GM13977 (cell line): Measurements from ENCODE around the gene TMEM74B.

Experiments
- DNase-seq: peaks from one replicate; pipeline ENCODE4 v3.0.0; 2012; ENCODE audit warnings: low spot score
- in situ Hi-C: fragments of 300-500 bp; cut with MboI; formaldehyde crosslinking; loops from one replicate; pipeline ENCODE4 v1.12.0; 2022; ENCODE audit warnings: low sequenced_read_pairs, low pct_unique_long_range_greater_than_20kb, mixed read lengths, inconsistent platforms; ENCODE audit not compliant: unreplicated experiment
- TF ChIP-seq, protein P1 (sequence below): IDR thresholded peaks from 2 replicates; pipeline ENCODE4 v1.5.1; 2012; ENCODE audit warnings: mild to moderate bottlenecking, control low read depth; ENCODE audit not compliant: insufficient read depth; ENCODE audit errors: extremely low read depth, missing control alignments

Gene TMEM74B

GRCh38 chr20:1203630-1204029 lies 18.8 kb upstream of the TMEM74B start:
- TF ChIP-seq, protein P1, sequence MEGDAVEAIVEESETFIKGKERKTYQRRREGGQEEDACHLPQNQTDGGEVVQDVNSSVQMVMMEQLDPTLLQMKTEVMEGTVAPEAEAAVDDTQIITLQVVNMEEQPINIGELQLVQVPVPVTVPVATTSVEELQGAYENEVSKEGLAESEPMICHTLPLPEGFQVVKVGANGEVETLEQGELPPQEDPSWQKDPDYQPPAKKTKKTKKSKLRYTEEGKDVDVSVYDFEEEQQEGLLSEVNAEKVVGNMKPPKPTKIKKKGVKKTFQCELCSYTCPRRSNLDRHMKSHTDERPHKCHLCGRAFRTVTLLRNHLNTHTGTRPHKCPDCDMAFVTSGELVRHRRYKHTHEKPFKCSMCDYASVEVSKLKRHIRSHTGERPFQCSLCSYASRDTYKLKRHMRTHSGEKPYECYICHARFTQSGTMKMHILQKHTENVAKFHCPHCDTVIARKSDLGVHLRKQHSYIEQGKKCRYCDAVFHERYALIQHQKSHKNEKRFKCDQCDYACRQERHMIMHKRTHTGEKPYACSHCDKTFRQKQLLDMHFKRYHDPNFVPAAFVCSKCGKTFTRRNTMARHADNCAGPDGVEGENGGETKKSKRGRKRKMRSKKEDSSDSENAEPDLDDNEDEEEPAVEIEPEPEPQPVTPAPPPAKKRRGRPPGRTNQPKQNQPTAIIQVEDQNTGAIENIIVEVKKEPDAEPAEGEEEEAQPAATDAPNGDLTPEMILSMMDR = no peak
- in situ Hi-C loops = loop anchor here (25.0 kb wide), 1 partner anchor 391 kb away; no protein-coding TSS in a partner anchor
- no peak for DNase-seq

GRCh38 chr20:1202762-1203504 lies 18.2 kb upstream of the TMEM74B start, which contains the start of gene C20orf202:
Gene C20orf202 (plus strand): TSS chr20:1203454. CDS start chr20:1203586, 132 bp downstream.
- no peak for DNase-seq
- TF ChIP-seq, protein P1 = no peak

GRCh38 chr20:1199964-1200363 lies 15.2 kb upstream of the TMEM74B start:
- in situ Hi-C loops = loop anchor here (25.0 kb wide), 1 partner anchor 388 kb away; no protein-coding TSS in a partner anchor
- TF ChIP-seq, protein P1 = no peak
- DNase-seq = no peak

More at GRCh38 chr20:1202762-1203504, 18.2 kb upstream of the TMEM74B start, which contains the start of gene C20orf202:
- in situ Hi-C loops = loop anchor here (25.0 kb wide), 1 partner anchor 391 kb away; no protein-coding TSS in a partner anchor

- TF ChIP-seq, protein P1 = no peak
- in situ Hi-C loops = no loop called here
- no peak for DNase-seq
These were observed 14.6 kb upstream of the TMEM74B start for GRCh38 chr20:1199212-1199873.

- DNase-seq = no peak
- in situ Hi-C loops = no loop called here
- TF ChIP-seq, protein P1 = no peak
These were observed 14.0 kb upstream of the TMEM74B start for GRCh38 chr20:1198751-1199150.

GRCh38 chr20:1197801-1198200 lies 13.0 kb upstream of the TMEM74B start:
- TF ChIP-seq, protein P1 = no peak
- in situ Hi-C loops = no loop called here

More at GRCh38 chr20:1197801-1198200, 13.0 kb upstream of the TMEM74B start:
- DNase-seq = no peak
